ENCODE results near the gene AIG1.
"Not testable (repeated sequence)": the region's sequence is repeated elsewhere in the genome, so short reads cannot be mapped to it uniquely, and the experiment has no call there.

DNA sequence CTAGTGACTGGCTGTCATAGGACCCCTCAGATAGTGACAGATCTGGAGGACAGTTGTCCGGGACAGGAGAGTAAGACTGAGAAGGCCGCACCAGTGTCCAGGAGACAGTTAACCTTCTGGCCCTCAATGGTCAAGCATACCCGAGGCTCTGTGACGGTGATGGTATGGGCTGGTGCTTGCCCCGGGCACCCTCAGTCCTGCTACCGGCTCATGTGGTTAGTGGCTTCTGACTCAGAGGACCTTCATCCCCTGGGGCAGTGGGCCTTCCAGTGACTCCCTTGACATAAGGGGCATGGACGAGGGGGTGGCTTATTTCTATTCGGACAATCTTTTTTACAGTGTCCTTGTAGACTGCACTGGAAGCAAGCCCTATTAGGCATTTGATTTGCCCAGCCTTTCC lies 23.3 kb downstream of the AIG1 start:
- TF ChIP-seq POLR2AphosphoS5 (IDR thresholded peaks at IDR 0.05; ENCODE audit: low read depth, low read length); JUND (IDR thresholded peaks at IDR 0.05); EZH2 (IDR thresholded peaks at IDR 0.05); SP1 (IDR thresholded peaks at IDR 0.05; ENCODE audit: low read depth): not testable (repeated sequence)
- TF ChIP-seq, protein P1, sequence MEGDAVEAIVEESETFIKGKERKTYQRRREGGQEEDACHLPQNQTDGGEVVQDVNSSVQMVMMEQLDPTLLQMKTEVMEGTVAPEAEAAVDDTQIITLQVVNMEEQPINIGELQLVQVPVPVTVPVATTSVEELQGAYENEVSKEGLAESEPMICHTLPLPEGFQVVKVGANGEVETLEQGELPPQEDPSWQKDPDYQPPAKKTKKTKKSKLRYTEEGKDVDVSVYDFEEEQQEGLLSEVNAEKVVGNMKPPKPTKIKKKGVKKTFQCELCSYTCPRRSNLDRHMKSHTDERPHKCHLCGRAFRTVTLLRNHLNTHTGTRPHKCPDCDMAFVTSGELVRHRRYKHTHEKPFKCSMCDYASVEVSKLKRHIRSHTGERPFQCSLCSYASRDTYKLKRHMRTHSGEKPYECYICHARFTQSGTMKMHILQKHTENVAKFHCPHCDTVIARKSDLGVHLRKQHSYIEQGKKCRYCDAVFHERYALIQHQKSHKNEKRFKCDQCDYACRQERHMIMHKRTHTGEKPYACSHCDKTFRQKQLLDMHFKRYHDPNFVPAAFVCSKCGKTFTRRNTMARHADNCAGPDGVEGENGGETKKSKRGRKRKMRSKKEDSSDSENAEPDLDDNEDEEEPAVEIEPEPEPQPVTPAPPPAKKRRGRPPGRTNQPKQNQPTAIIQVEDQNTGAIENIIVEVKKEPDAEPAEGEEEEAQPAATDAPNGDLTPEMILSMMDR (IDR thresholded peaks at IDR 0.05 in 2 of 3, conservative IDR thresholded peaks at IDR 0.05 in 1 of 3; ENCODE audit: borderline replicate concordance in 1 of 3, insufficient read depth in 1 of 3, low read depth in 2 of 3, low read length in 2 of 3) = not testable (repeated sequence)
